WTC11 (cell line): Measurements from ENCODE around the gene STAP2. TPM values are rescaled to one million over a fixed set of nuclear protein-coding genes. Genes with fewer than 3 reads are reported as not detected.

Experiments used
- ATF6 ChIP-seq: sonication (generic); formaldehyde crosslinking; IDR thresholded peaks from 2 replicates; pipeline ENCODE4 v1.8.1; 2023; ENCODE audit warnings: mild to moderate bottlenecking, missing genetic modification reagents
- CBFB ChIP-seq: sonication (generic); formaldehyde crosslinking; IDR thresholded peaks from 2 replicates; pipeline ENCODE4 v1.8.1; 2022; ENCODE audit warnings: mild to moderate bottlenecking, low read depth, missing genetic modification reagents
- CTCF ChIP-seq: fragments of 200-600 bp; IDR thresholded peaks from 2 replicates; pipeline ENCODE4 v1.8.0; 2022; ENCODE audit warnings: antibody characterized with exemption
- FOXJ3 ChIP-seq: sonication (generic); formaldehyde crosslinking; IDR thresholded peaks from 2 replicates; pipeline ENCODE4 v1.9.0; 2021; ENCODE audit warnings: missing genetic modification reagents, mild to moderate bottlenecking, borderline replicate concordance
- HMGXB4 ChIP-seq: sonication (generic); formaldehyde crosslinking; IDR thresholded peaks from 2 replicates; pipeline ENCODE4 v1.8.1; 2023; ENCODE audit warnings: mild to moderate bottlenecking, moderate library complexity, missing genetic modification reagents
- MXD4 ChIP-seq: fragments of 250-450 bp; sonication (Bioruptor Pico); IDR thresholded peaks from 2 replicates; pipeline ENCODE4 v1.8.0; 2021; ENCODE audit warnings: mild to moderate bottlenecking, moderate library complexity, borderline replicate concordance
- NFATC4 ChIP-seq: fragments of 250-450 bp; sonication (Bioruptor Pico); IDR thresholded peaks from 2 replicates; pipeline ENCODE4 v1.9.0; 2021; ENCODE audit warnings: mild to moderate bottlenecking
- PREB ChIP-seq: sonication (generic); formaldehyde crosslinking; IDR thresholded peaks from 2 replicates; pipeline ENCODE4 v1.8.1; 2022; ENCODE audit warnings: mild to moderate bottlenecking, missing genetic modification reagents, moderate library complexity, borderline replicate concordance
- RELA ChIP-seq: sonication (generic); formaldehyde crosslinking; IDR thresholded peaks from 2 replicates; pipeline ENCODE4 v1.8.1; 2022; ENCODE audit warnings: missing genetic modification reagents, mild to moderate bottlenecking, borderline replicate concordance
- SP1 ChIP-seq: sonication (generic); formaldehyde crosslinking; conservative IDR thresholded peaks from 2 replicates; pipeline ENCODE4 v1.8.1; 2022; ENCODE audit warnings: missing genetic modification reagents
- USF2 ChIP-seq: sonication (generic); formaldehyde crosslinking; IDR thresholded peaks from 2 replicates; pipeline ENCODE4 v1.8.1; 2023; ENCODE audit warnings: mild to moderate bottlenecking, missing genetic modification reagents, moderate library complexity
- ZNF232 ChIP-seq: sonication (generic); formaldehyde crosslinking; IDR thresholded peaks from 2 replicates; pipeline ENCODE4 v1.8.0; 2022; ENCODE audit warnings: mild to moderate bottlenecking, missing genetic modification reagents
- ZNF317 ChIP-seq: sonication (generic); formaldehyde crosslinking; IDR thresholded peaks from 2 replicates; pipeline ENCODE4 v1.8.1; 2023; ENCODE audit warnings: low read depth, mild to moderate bottlenecking, moderate library complexity, missing genetic modification reagents, borderline replicate concordance
- ZNF512 ChIP-seq: sonication (generic); formaldehyde crosslinking; IDR thresholded peaks from 2 replicates; pipeline ENCODE4 v1.8.1; 2022; ENCODE audit warnings: missing genetic modification reagents, borderline replicate concordance
- total RNA-seq: library from RNA; stranded (reverse); gene quantifications from 3 replicates; pipeline ENCODE4 v1.2.3, GENCODE V29; 2021
- TF ChIP-seq, protein P1 (sequence below): sonication (generic); formaldehyde crosslinking; IDR thresholded peaks from 2 replicates; pipeline ENCODE4 v1.8.1; 2022; ENCODE audit warnings: low read depth, missing genetic modification reagents, borderline replicate concordance
- TF ChIP-seq, protein P2 (sequence below): fragments of 250-450 bp; sonication (Bioruptor Pico); IDR thresholded peaks from 2 replicates; pipeline ENCODE4 v1.8.0; 2021; ENCODE audit warnings: mild to moderate bottlenecking
- TF ChIP-seq, protein P3 (sequence below): fragments of 250-450 bp; sonication (Bioruptor Pico); IDR thresholded peaks from 2 replicates; pipeline ENCODE4 v1.9.0; 2021; ENCODE audit warnings: moderate library complexity, mild to moderate bottlenecking, inconsistent platforms, borderline replicate concordance
- TF ChIP-seq, protein P4 (sequence below): sonication (generic); formaldehyde crosslinking; IDR thresholded peaks from 2 replicates; pipeline ENCODE4 v1.8.1; 2023; ENCODE audit warnings: mild to moderate bottlenecking, missing genetic modification reagents, borderline replicate concordance

STAP2 gene
- total RNA-seq, 1 experiment from 2014 or later: 18.2 TPM

- TF ChIP-seq ATF6 (no peak), RELA (CRISPR knock-in tag) (no peak), MXD4 (CRISPR knock-in tag) (peak; percentile 97), USF2 (no peak), HMGXB4 (no peak; the same call in 1 of the 2 replicates), ZNF512 (no peak), ZNF232 (CRISPR knock-in tag) (0 out of 2 replicates have a peak, but pooled peaks have one; percentile 26), PREB (no peak), ZNF317 (CRISPR knock-in tag) (no peak), SP1 (no peak), NFATC4 (CRISPR knock-in tag) (no peak), CTCF (no peak), FOXJ3 (CRISPR knock-in tag) (no peak), CBFB (CRISPR knock-in tag) (no peak)
- TF ChIP-seq, protein P1, sequence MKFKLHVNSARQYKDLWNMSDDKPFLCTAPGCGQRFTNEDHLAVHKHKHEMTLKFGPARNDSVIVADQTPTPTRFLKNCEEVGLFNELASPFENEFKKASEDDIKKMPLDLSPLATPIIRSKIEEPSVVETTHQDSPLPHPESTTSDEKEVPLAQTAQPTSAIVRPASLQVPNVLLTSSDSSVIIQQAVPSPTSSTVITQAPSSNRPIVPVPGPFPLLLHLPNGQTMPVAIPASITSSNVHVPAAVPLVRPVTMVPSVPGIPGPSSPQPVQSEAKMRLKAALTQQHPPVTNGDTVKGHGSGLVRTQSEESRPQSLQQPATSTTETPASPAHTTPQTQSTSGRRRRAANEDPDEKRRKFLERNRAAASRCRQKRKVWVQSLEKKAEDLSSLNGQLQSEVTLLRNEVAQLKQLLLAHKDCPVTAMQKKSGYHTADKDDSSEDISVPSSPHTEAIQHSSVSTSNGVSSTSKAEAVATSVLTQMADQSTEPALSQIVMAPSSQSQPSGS: no peak
- TF ChIP-seq, protein P2, sequence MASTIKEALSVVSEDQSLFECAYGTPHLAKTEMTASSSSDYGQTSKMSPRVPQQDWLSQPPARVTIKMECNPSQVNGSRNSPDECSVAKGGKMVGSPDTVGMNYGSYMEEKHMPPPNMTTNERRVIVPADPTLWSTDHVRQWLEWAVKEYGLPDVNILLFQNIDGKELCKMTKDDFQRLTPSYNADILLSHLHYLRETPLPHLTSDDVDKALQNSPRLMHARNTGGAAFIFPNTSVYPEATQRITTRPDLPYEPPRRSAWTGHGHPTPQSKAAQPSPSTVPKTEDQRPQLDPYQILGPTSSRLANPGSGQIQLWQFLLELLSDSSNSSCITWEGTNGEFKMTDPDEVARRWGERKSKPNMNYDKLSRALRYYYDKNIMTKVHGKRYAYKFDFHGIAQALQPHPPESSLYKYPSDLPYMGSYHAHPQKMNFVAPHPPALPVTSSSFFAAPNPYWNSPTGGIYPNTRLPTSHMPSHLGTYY (CRISPR knock-in tag): peak; percentile 75; the same call in 1 of the 2 replicates
- TF ChIP-seq, protein P3, sequence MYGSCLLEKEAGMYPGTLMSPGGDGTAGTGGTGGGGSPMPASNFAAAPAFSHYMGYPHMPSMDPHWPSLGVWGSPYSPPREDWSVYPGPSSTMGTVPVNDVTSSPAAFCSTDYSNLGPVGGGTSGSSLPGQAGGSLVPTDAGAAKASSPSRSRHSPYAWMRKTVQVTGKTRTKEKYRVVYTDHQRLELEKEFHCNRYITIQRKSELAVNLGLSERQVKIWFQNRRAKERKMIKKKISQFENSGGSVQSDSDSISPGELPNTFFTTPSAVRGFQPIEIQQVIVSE (CRISPR knock-in tag): no peak
- TF ChIP-seq, protein P4, sequence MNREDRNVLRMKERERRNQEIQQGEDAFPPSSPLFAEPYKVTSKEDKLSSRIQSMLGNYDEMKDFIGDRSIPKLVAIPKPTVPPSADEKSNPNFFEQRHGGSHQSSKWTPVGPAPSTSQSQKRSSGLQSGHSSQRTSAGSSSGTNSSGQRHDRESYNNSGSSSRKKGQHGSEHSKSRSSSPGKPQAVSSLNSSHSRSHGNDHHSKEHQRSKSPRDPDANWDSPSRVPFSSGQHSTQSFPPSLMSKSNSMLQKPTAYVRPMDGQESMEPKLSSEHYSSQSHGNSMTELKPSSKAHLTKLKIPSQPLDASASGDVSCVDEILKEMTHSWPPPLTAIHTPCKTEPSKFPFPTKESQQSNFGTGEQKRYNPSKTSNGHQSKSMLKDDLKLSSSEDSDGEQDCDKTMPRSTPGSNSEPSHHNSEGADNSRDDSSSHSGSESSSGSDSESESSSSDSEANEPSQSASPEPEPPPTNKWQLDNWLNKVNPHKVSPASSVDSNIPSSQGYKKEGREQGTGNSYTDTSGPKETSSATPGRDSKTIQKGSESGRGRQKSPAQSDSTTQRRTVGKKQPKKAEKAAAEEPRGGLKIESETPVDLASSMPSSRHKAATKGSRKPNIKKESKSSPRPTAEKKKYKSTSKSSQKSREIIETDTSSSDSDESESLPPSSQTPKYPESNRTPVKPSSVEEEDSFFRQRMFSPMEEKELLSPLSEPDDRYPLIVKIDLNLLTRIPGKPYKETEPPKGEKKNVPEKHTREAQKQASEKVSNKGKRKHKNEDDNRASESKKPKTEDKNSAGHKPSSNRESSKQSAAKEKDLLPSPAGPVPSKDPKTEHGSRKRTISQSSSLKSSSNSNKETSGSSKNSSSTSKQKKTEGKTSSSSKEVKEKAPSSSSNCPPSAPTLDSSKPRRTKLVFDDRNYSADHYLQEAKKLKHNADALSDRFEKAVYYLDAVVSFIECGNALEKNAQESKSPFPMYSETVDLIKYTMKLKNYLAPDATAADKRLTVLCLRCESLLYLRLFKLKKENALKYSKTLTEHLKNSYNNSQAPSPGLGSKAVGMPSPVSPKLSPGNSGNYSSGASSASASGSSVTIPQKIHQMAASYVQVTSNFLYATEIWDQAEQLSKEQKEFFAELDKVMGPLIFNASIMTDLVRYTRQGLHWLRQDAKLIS (CRISPR knock-in tag): no peak
Observed at GRCh38 chr19:4342615-4343369, 4.2 kb upstream of the STAP2 start (continued).
